Stimulated activated CD4-positive, alpha-beta T cell treated with anti-CD3 and anti-CD28 coated beads, TNF-alpha, amount 100 ng/mL, for 24 hours (primary cell): ENCODE measurements around the gene PRRT3.
"Not testable (repeated sequence)": the region's sequence is repeated elsewhere in the genome, so short reads cannot be mapped to it uniquely, and the experiment has no call there.

Source experiments
- DNase-seq, 3 experiments: peaks; one replicate each; pipeline ENCODE4 v3.0.0-alpha.2; 2020; ENCODE audit warnings: low read depth in 3 of 3

PRRT3 gene

DNA sequence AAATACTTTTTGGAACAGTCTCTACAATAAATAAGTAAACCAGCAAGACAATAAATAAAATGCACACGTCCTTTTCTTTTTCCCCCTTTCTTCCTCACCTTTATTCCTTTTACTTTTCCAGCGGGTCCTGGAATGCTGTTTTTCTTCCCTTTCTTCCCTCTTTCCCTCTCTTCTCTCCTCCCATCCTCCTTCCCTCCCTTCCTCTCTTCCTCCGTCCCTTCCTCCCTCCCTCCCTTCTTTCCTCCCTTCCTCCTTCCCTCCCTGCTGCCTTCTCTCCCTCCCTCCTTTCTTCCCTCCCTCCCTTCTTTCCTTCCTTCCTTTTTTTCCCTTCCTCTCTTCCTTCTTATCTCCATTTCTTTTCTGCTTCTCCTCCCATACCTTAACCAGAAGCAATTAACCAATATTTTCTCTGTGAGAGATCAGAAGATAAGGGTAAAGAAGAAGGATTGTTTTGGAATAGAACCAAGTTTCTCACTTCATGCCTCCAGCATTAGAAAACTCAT, 52.9 kb downstream of the PRRT3 start:
- no peak for DNase-seq

GRCh38 chr3:9898467-9899241, 53.6 kb downstream of the PRRT3 start:
- no peak for DNase-seq

DNA sequence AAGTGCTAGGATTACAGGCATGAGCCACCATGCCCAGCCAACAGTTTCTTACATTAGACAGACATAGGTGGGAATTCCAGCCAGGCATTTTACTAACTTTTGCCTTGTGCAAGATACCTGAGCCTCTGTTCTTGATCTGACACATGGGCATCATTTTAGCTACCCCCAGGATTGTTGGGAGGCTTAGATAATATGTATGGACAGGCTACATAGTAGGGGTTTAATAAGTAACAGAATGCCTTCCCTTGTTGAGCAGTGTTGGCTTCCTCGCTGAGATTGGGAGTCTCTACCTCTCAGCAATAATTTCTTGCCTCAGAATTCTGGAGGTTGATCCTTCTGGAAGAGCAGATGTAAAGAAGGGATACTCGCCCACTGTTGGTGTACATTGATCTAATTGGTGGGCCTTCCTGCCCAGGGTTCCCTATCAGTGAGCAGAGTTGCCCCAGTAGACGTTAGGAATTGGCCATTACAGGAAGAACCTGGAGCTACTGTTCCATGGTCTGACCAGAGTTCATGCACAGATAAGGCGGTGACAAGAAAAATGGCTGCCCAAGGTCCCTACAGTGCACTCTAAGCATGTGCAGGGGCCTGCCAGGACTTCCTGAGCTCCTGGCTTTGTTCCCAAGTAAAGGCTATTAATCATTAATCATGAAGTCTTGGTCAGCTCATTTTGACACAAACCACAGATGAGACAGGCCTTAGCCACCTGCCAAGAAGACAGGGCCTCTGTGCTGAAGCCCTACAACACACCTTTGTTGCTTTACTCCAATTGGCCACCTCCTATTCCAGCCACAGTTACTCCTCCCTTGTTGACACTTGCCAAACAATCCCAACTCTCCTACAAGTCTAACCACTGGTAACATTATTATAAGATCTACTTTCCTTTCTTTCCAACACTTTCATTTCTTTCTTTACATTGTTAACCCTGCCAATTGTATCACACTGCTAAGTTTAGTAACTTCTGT, 54.5 kb downstream of the PRRT3 start:
- no peak for DNase-seq

GRCh38 chr3:9896755-9897407, 55.3 kb downstream of the PRRT3 start:
- not testable (repeated sequence) for DNase-seq

GRCh38 chr3:9895715-9896114, 56.5 kb downstream of the PRRT3 start:
- DNase-seq, result not testable (repeated sequence)
